ENCODE results near the gene WNT4. TPM values are rescaled to one million over a fixed set of nuclear protein-coding genes. Genes with fewer than 3 reads are reported as not detected.

WNT4 gene
- total and polyA plus RNA-seq, 2 of the 8 experiments (the other 6 are each of a cell fraction or from before 2014, with no cell fraction given): 1.3 to 6.6 TPM

DNA sequence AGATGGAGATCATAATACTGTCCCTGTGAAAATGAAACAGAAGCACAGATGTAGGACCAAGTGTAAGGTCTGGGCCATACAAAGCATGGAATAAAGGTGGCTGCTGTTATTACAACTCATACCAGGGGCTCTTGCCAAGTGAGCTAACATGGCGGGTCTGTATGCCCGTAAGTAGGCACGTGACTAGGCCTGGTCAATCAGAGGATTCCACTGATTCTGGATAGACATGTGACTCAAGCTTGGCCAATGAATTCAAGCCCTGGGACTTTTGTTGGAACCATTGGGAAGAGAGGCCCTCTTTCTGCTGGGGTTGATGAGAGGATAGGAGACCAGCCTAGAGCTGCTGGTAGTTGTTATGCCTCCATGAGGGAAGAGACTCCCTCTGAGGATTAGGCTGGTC is 47.8 kb upstream of the WNT4 start:
- Histone ChIP-seq H2BK15ac (ENCODE audit: low read length) (no peak overlapping the region), H3K56ac (replicated peaks; ENCODE audit: insufficient read length, low read depth, low read length) (no peak overlapping the region), H2BK5ac (ENCODE audit: low read depth, low read length) (no peak overlapping the region), H3K27me3 (replicated peaks in 1 of 4; ENCODE audit: control insufficient read depth in 3 of 4, extremely low read depth in 1 of 4, insufficient read depth in 3 of 4, low read length in 3 of 4) (no peaks in the 10 kb centered on the region), H3K18ac (ENCODE audit: extremely low read depth, low read length) (no peak overlapping the region), H3K23ac (ENCODE audit: insufficient read length) (no peak overlapping the region), H4K5ac (ENCODE audit: insufficient read length, low read depth, low read length) (no peak overlapping the region), H4K8ac (ENCODE audit: extremely low read depth, insufficient read depth, low read length) (no peak overlapping the region), H2BK12ac (ENCODE audit: low read depth, low read length) (no peak overlapping the region), H3K36me3 (ENCODE audit: control insufficient read depth in 2 of 4, insufficient read depth in 4 of 4, low read length in 3 of 4) (no peaks in the 10 kb centered on the region), H4K20me1 (replicated peaks in 1 of 2; ENCODE audit: control insufficient read depth in 1 of 2, insufficient read depth in 2 of 2, low read length in 2 of 2) (no peaks in the 10 kb centered on the region), H3K4me2 (ENCODE audit: insufficient read depth in 1 of 2, low read depth in 2 of 2, low read length in 2 of 2) (no peak overlapping the region), H3K27ac (ENCODE audit: low read depth, low read length) (no peak overlapping the region), H3K4ac (replicated peaks; ENCODE audit: insufficient read length, low read depth, low read length) (no peak overlapping the region), H3K79me1 (ENCODE audit: low read depth, low read length) (no peaks in the 10 kb centered on the region), H2BK120ac (replicated peaks; ENCODE audit: low read depth, low read length) (no peak overlapping the region), H3K9ac (replicated peaks in 1 of 4; ENCODE audit: extremely low read depth in 1 of 4, low read depth in 3 of 4, low read length in 3 of 4) (no peak overlapping the region), H2AFZ (ENCODE audit: low read length) (no peak overlapping the region), H2BK20ac (ENCODE audit: low read length) (no peak overlapping the region), H3K23me2 (ENCODE audit: low read depth, low read length) (no peaks in the 10 kb centered on the region; the same call in 1 of the 2 replicates), H2AK5ac (ENCODE audit: low read depth, low read length) (no peak overlapping the region), H4K91ac (replicated peaks; ENCODE audit: insufficient read length, low read length) (no peak overlapping the region), H3K14ac (ENCODE audit: insufficient read length) (no peak overlapping the region), H3K4me1 (replicated peaks in 1 of 4; ENCODE audit: control insufficient read depth in 3 of 4, insufficient read depth in 4 of 4, low read length in 3 of 4) (no peaks in the 10 kb centered on the region), H3K4me3 (ENCODE audit: extremely low read depth in 1 of 4, insufficient read depth in 2 of 4, low read depth in 3 of 4, low read length in 4 of 4) (no peak overlapping the region), H3K9me3 (ENCODE audit: insufficient read depth in 2 of 2, low read depth in 1 of 2, low read length in 1 of 2) (no peaks in the 10 kb centered on the region), H3K79me2 (ENCODE audit: control insufficient read depth in 1 of 2, insufficient read depth in 2 of 2, low read length in 2 of 2) (no peaks in the 10 kb centered on the region)
- DNase-seq (ENCODE audit: low read depth in 1 of 2, low spot score in 2 of 2) (no peak), FAIRE-seq (no peak)
- 93% methylated on average over 3 of the region's 3 CpGs; no CpG with 5 or more reads in 1 of the 2 experiments for WGBS, 2 experiments (ENCODE audit: extremely low coverage in 1 of 2, insufficient coverage in 1 of 2, insufficient read length in 1 of 2, insufficient replicate concordance in 2 of 2, low coverage in 1 of 2, low lambda C conversion rate in 2 of 2, missing lambda C conversion rate in 1 of 2)
- ChIA-PET CTCF (ENCODE audit: partially characterized antibody) (interaction anchor here (2.0 kb wide), 1 partner anchor 12 kb away, joined by 5 read pairs; no protein-coding TSS in a partner anchor), POLR2A (ENCODE audit: partially characterized antibody) (no interaction called here)
- no peak for TF ChIP-seq KDM4A (IDR thresholded peaks at IDR 0.05; ENCODE audit: low read depth, low read length, severe bottlenecking)
- no peak for TF ChIP-seq SRF (IDR thresholded peaks at IDR 0.05; ENCODE audit: low read depth, low read length)
- no peak for TF ChIP-seq ZNF274 (IDR thresholded peaks at IDR 0.05; ENCODE audit: borderline replicate concordance, extremely low read depth, low read length)
- TF ChIP-seq GABPA (IDR thresholded peaks at IDR 0.05; ENCODE audit: borderline replicate concordance, insufficient read depth, low read length): no peak
- no peak for TF ChIP-seq CTBP2 (IDR thresholded peaks at IDR 0.05; ENCODE audit: borderline replicate concordance, insufficient read depth, insufficient read length, low read length)
- TF ChIP-seq KDM5A (IDR thresholded peaks at IDR 0.05; ENCODE audit: low read length): no peak
- TF ChIP-seq, protein P1, sequence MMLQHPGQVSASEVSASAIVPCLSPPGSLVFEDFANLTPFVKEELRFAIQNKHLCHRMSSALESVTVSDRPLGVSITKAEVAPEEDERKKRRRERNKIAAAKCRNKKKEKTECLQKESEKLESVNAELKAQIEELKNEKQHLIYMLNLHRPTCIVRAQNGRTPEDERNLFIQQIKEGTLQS (IDR thresholded peaks at IDR 0.05; ENCODE audit: insufficient read depth, low read depth, low read length): no peak
- no peak for TF ChIP-seq SP2 (IDR thresholded peaks at IDR 0.05; ENCODE audit: low read length)
- no peak for TF ChIP-seq ASH2L (IDR thresholded peaks at IDR 0.05; ENCODE audit: low read length)
- no peak for TF ChIP-seq SIX5 (IDR thresholded peaks at IDR 0.05; ENCODE audit: low read depth, low read length)
- no peak for TF ChIP-seq TCF12 (IDR thresholded peaks at IDR 0.05; ENCODE audit: low read depth, low read length)
- no peak for TF ChIP-seq POLR2AphosphoS5 (IDR thresholded peaks at IDR 0.05; ENCODE audit: low read depth, low read length)
- no peak for TF ChIP-seq RNF2 (IDR thresholded peaks at IDR 0.05; ENCODE audit: borderline replicate concordance, low read depth, low read length, missing control alignments, poor library complexity, severe bottlenecking)
